Heart right ventricle (tissue), 16 donors: ENCODE results near the gene CORO2B. TPM values are rescaled to one million over a fixed set of nuclear protein-coding genes. Genes with fewer than 3 reads are reported as not detected.

Experiments
- ATAC-seq, 8 donors: fragments of 200-7000 bp; cut with Tn5 transposase; one replicate each; pipeline ENCODE4 v1.9.1; 2020; ENCODE audit warnings: mild to moderate bottlenecking in 8 of 8, moderate library complexity in 8 of 8, moderate number of reproducible peaks in 1 of 8
- DNase-seq, 2 donors: peaks; one replicate each; pipeline ENCODE4 v3.0.0-alpha.2; 2020
- H3K27ac ChIP-seq, 10 donors: fragments of 200-600 bp; sonication (generic) in 2 of 10; one replicate each; pipeline versions ENCODE4 v1.5.0 to v1.8.0; 2020 to 2022; ENCODE audit warnings: mild to moderate bottlenecking in 3 of 10
- H3K27me3 ChIP-seq, 7 donors: fragments of 200-600 bp; one replicate each; pipeline ENCODE4 v1.8.0; 2021 to 2022; ENCODE audit warnings: mild to moderate bottlenecking in 2 of 7
- H3K36me3 ChIP-seq, 9 donors: fragments of 200-600 bp; sonication (generic) in 1 of 9; one replicate each; pipeline versions ENCODE4 v1.5.0 to v1.8.0; 2020 to 2022; ENCODE audit warnings: mild to moderate bottlenecking in 2 of 9
- H3K4me1 ChIP-seq, 9 donors: fragments of 200-600 bp; sonication (generic) in 1 of 9; one replicate each; pipeline versions ENCODE4 v1.5.0 to v1.8.0; 2020 to 2022; ENCODE audit warnings: mild to moderate bottlenecking in 4 of 9
- H3K4me3 ChIP-seq, 10 donors: fragments of 200-600 bp; sonication (generic) in 2 of 10; one replicate each; pipeline versions ENCODE4 v1.5.0 to v1.8.0; 2020 to 2022; ENCODE audit warnings: mild to moderate bottlenecking in 7 of 10, moderate library complexity in 2 of 10
- H3K9me3 ChIP-seq, 11 donors: fragments of 200-600 bp in 10 of 11; sonication (generic) in 2 of 11; one replicate each; pipeline versions ENCODE4 v1.5.0 to v1.8.0; 2013 to 2022; ENCODE audit warnings: mild to moderate bottlenecking in 2 of 11, control low read depth in 1 of 11, moderate library complexity in 1 of 11
- CTCF ChIP-seq, 9 donors: fragments of 200-600 bp; sonication (generic) in 2 of 9; IDR thresholded peaks; one replicate each; pipeline versions ENCODE4 v1.5.0 to v1.8.0; 2021 to 2022; ENCODE audit warnings: antibody characterized with exemption in 9 of 9, mild to moderate bottlenecking in 5 of 9, moderate library complexity in 1 of 9
- WGBS, 2 donors: extraction: QIAGEN DNeasy Blood & Tissue Kit; methylation state at CpG; one replicate each; pipeline ENCODE4 v1.1.7; 2013; ENCODE audit warnings: inconsistent platforms in 1 of 2; 5-methylcytosine and 5-hydroxymethylcytosine counted together
- intact Hi-C, 10 donors: fragments of 100-400 bp; cut with DNase I; formaldehyde crosslinking; loops; one replicate each; pipeline versions ENCODE4 v1.11.1 to v1.14.2; 2022
- polyA plus RNA-seq, 2 donors: library from polyadenylated mRNA; stranded (reverse); fragments of 200-250 nt; gene quantifications; one replicate each; pipeline ENCODE4 v1.2.3, GENCODE V29; 2013
- total RNA-seq, 10 donors: library from RNA; stranded (reverse); fragmentation: NEBNext Ultra II Directional in 3 of 10; extraction: Animal tissue kit (Norgen Biotek cat#: 25700) in 3 of 10; gene quantifications; one replicate each; pipeline versions ENCODE4 v1.2.1 to v1.2.4, GENCODE V29; 2021 to 2023
- donor health status: Arrhythmogenic right ventricular cardiomyopathy.
- donor health status: ischemic (EF 13 %, LVEDD 7.1; RV severe dilation, severe dysfunction).
- donor health status: healthy with polysubstance abuse.
- donor health status: DM: no; HTN: yes; CAD: no.
- donor health status: DM: no; HTN: no; CAD: no.
- donor health status: ischemic (EF 25% LVEDD 6.9; RV normal size, moderate dysfunction).
- donor health status: ischemic (EF 25% LVEDD 5.7; RV mildly dilated, moderate dysfunction).
- donor health status: healthy.
- donor health status: DM: yes; HTN: yes; CAD: no.
- donor health status: Ischemic cardiomyopathy.
- donor health status: ischemic (EF 35%, LVEDD 5.7; RV mildly dilated, moderate dysfunction).
- donor health status: nonischemic (EF 11% LVEDD 7.7; RV severe dilation, severe dysfunction).
- donor health status: DM: yes; HTN: yes; CAD: no.
- donor health status: PGD.
- donor health status: ischemic (EF 29% LVEDD 5.4; RV normal size, mild dysfunction).
- donor health status: nonischemic (EF 23%, LVEDD 6.1; RV moderate dilation, normal function).

CORO2B gene
- total and polyA plus RNA-seq, 12 donors: 2.6 to 8.1 (median 4.5) TPM

DNA sequence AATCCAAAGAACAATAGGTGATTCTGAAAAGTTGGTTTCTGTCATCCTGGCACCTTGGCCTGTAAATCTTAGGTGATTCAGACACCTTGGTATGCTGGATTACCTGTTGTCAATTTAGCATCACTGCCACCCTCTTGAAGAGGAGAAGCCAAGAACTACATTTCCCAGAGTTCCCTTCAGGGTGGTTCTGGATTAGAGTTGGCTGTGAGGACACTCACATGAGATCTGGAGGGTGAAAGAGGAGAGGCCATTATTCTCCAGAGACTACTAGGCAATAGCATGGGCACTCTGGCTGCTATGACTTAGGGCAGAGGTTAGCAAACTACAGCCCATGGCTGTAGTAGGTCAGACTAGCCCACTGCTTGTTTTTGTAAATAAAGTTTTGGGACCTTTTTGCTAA, 41.7 kb upstream of the CORO2B start:
- DNase-seq (no peak), ATAC-seq (no peak)
- TF ChIP-seq CTCF (IDR thresholded peaks at IDR 0.05): no peak
- Histone ChIP-seq H3K4me3 (no peak overlapping the region), H3K27me3 (no peaks in the 10 kb centered on the region), H3K4me1 (no peaks in the 10 kb centered on the region), H3K36me3 (no peaks in the 10 kb centered on the region), H3K9me3 (peaks cover 0 to 26% (median 10%) of the 10 kb centered on the region in 11 donors), H3K27ac (peak overlapping the region in 1 of 10 donors; percentile 43)
- intact Hi-C loops: no loop called here

DNA sequence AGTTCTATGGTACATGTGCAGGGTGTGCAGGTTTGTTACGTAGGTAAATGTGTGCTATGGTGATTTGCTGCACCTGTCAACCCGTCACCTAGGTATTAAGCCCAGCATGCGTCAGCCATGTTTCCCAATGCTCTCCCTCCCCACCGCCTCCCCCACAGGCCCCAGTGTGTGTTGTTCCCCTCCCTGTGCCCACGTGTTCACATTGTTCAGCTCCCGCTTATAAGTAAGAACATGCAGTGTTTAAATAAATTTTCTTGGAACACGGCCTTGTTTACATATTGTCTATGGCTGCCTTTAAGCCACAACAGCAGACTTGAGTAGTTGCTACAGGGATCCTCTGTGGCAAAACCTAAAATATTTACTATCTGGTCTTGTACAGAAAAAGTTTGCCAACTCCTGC, 41.3 kb upstream of the CORO2B start:
- no peak overlapping the region for H3K4me3 ChIP-seq
- H3K27ac ChIP-seq: no peak overlapping the region
- intact Hi-C loops: no loop called here
- TF ChIP-seq CTCF (IDR thresholded peaks at IDR 0.05): no peak
- no peak for DNase-seq
- peaks cover 0 to 3% (median 1%) of the 10 kb centered on the region in 9 donors for H3K4me1 ChIP-seq
- no peaks in the 10 kb centered on the region for H3K27me3 ChIP-seq
- H3K36me3 ChIP-seq: no peaks in the 10 kb centered on the region
- H3K9me3 ChIP-seq: peaks cover 0 to 26% (median 5%) of the 10 kb centered on the region in 11 donors
- 78 to 79% methylated on average over 7 of the region's 7 CpGs for WGBS, 2 donors
- no peak for ATAC-seq

- Histone ChIP-seq H3K36me3 (no peaks in the 10 kb centered on the region), H3K4me3 (no peak overlapping the region), H3K27me3 (no peaks in the 10 kb centered on the region), H3K27ac (no peak overlapping the region), H3K9me3 (peaks cover 0 to 19% (median 0%) of the 10 kb centered on the region in 11 donors), H3K4me1 (peaks cover 0 to 12% (median 9%) of the 10 kb centered on the region in 9 donors)
- intact Hi-C loops: no loop called here
- no peak for TF ChIP-seq CTCF (IDR thresholded peaks at IDR 0.05)
- WGBS, 2 donors: 91 to 94% methylated on average over 4 of the region's 4 CpGs
- ATAC-seq (no peak), DNase-seq (no peak)
These were observed 40.5 kb upstream of the CORO2B start for GRCh38 chr15:68538311-68538710.

- no peak overlapping the region for H3K4me3 ChIP-seq
- peaks cover 0 to 20% (median 0%) of the 10 kb centered on the region in 11 donors for H3K9me3 ChIP-seq
- DNase-seq: no peak
- WGBS, 2 donors: 91 to 92% methylated on average over 9 of the region's 9 CpGs
- H3K27me3 ChIP-seq: no peaks in the 10 kb centered on the region
- H3K27ac ChIP-seq: no peak overlapping the region
- no peaks in the 10 kb centered on the region for H3K36me3 ChIP-seq
- no peak for ATAC-seq
- TF ChIP-seq CTCF (IDR thresholded peaks at IDR 0.05): no peak
- intact Hi-C loops: loop anchor here in 1 of 10 donors (10.0 kb wide), 1 partner anchor 287 kb away; no protein-coding TSS in a partner anchor
- peaks cover 0 to 20% (median 18%) of the 10 kb centered on the region in 9 donors for H3K4me1 ChIP-seq
These were observed 37.0 kb upstream of the CORO2B start for GRCh38 chr15:68541743-68542142.
